Stimulated activated CD4-positive, alpha-beta T cell treated with anti-CD3 and anti-CD28 coated beads, Interleukin-2, amount 100 ng/mL, for 4 hours (primary cell): ENCODE data around the gene SYNRG.
"Not testable (repeated sequence)": the region's sequence is repeated elsewhere in the genome, so short reads cannot be mapped to it uniquely, and the experiment has no call there.

ENCODE experiments used
- DNase-seq: peaks from one replicate; pipeline ENCODE4 v3.0.0-alpha.2; 2020; ENCODE audit warnings: low read depth

Gene SYNRG

DNA sequence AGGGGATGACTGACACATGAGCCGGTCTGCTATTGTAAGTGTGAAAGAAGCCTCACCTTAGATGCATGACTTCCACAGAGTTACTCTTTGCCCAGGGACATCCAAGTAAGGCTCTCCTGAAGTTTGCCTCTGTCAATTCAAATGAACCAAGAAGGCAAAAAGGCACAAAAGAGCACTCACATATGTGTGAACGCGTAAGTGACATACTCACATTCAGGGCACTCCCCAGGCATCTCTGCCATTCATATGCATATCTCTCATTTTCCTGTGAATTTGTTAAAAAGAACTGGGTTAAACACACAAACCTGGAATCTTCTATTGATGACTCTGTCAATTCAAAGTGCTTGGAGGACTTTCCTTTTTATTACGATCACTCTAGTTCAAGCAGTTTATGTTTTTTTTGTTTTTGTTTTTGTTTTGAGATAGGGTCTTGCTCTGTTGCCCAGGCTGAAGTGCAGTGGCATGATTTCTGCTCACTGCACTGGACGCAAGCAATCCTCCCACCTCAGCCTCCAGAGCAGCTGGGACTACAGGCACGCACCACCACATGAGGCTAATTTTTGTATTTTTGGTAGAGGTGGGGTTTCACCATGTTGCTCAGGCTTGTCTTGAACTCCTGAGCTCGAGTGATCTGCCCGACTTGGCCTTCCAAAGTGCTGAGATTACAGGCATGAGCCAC is 70.1 kb downstream of the SYNRG start:
- DNase-seq = no peak

DNA sequence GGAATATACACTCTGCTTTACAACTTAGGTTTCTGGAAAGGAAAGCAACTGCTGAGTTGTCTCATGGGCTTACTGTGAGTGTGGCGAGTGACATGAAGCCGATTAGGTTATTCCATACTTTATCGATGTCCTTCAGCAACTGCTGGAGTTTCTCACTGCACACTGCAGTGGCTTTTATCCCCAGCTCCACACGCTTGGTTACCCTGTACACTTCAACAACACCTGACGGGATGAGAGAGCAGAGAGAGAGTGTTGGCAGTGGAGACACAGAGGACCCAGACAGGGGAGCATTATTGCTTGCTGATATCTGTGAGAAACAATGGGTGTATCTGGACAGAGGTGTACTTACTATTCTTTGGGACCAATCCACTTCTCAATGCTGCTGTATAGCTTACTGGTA is 73.3 kb downstream of the SYNRG start:
- DNase-seq = no peak

DNA sequence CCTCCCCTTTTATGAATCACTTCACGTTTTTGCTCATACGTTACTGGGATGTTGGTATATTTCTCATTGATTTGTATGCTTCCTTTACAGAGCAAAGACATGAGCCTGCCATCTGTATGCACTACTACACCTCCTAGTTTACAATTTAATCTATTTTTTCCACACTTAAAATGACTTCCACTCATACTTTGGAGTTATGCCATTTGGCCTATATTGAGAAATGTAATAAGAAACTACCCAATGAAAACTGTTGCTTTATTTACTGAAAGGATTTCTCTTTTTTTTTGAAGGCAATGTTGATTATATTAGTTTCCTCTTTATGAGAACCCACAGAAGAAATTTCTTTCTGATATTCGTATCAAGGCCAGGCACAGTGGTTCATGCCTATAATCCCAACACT is 76.5 kb downstream of the SYNRG start:
- no peak for DNase-seq

DNA sequence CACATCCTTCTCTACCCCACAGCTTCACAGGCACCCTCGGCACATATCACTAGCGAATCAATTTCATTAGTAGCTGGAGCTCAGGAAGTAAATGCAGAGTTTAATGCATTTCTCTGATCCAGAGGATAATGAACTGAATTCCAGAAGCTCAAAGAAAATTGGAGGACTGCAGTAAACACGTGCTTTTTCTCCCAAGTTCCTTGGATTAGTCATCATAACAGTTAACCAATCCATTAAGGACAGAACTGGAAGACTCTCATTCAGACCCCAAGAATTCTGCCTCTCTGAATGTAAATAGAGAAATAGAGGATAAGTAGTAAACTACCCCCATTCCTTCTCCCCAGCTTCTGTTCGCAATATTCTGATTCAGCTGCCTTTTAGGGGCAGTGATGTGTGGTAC is 78.8 kb downstream of the SYNRG start:
- no peak for DNase-seq

DNA sequence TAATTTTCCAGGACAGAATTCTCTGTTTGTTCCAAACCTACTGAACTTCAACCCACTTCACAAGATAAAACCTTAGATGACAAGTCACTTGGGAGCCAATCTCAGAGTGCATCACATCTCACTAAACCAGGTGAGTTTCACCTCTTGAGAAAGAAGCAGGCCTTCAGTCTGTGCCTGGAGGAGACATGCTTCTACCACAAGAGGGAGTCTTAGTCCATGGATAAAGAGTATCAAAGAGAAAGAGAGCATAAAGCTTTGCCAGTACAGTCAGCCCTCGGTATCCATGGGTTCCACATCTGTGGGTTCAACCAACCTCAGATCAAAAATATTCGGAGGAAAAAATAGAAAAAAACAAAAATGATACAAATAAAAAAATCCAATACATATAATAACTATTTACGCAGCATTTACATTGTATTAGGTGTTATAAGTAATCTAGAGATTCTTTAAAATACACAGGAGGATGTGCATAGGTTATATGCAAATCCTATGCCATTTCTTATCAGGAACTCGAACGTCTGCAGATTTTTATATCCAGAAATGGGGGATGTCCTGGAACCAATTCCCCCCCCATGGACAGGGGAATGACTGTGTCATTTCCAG is 81.9 kb downstream of the SYNRG start:
- peak; percentile 6 for DNase-seq

DNA sequence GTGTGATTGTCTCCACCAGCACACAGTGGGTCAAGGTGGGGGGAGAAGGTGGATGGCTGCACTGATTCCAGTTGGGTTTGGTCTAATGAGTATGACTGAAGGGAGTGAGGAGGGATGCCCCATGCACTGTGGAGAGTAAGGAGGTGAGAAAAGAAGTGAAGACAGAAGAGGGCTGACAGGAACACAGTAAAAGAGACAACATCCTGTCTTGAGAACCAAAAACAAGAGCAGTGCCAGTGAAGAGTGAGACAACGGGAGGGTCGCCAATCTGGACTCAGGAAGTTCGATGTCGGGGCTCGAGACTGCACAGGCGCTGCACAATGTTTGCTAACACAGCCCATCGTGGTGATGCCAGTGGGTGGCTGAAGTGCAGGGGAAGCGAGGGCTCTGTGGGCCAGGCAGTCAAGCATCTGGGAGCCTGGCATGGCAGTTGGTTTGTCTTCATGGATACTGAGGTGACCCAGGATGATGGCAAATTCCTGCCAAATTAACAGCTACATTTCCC is 85.5 kb downstream of the SYNRG start:
- DNase-seq = no peak

DNA sequence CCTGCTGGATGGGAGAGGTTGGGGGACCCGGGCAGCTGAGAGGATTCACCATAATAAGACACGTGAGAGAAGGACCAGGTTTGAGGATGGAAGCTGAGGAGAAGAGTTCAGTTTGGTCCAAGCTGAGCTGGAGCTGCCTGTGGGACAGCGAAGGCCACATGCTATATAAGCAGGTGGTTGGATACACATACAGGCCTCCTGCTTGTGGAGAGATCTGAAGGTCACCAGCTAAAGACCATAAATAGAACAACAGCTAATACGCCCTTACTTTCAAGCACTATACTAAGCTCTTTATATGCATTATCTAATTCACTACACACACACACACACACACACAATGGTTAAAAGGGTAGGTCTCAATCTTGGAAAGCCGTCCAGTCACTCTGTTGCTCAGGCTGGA is 87.4 kb downstream of the SYNRG start:
- no peak for DNase-seq

DNA sequence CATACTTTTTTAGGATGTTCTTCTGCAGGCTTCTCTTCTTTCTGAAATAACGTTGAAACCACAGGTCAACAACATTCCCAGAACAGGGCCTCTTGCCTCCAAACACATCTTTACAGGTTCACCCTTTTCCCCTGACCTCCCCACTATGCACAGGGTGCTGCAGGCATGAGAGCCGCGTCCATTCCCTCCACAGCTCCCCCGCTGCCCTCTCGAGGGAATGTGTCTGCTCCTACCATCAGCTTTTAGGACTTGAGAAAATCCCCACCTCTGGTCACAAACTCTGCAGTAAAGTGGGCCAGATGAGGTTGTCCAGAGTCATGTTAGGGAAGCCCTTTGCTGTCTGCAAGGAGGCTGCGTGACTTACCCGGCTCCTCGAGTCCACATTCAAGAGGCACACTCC is 89.0 kb downstream of the SYNRG start:
- DNase-seq = no peak

DNA sequence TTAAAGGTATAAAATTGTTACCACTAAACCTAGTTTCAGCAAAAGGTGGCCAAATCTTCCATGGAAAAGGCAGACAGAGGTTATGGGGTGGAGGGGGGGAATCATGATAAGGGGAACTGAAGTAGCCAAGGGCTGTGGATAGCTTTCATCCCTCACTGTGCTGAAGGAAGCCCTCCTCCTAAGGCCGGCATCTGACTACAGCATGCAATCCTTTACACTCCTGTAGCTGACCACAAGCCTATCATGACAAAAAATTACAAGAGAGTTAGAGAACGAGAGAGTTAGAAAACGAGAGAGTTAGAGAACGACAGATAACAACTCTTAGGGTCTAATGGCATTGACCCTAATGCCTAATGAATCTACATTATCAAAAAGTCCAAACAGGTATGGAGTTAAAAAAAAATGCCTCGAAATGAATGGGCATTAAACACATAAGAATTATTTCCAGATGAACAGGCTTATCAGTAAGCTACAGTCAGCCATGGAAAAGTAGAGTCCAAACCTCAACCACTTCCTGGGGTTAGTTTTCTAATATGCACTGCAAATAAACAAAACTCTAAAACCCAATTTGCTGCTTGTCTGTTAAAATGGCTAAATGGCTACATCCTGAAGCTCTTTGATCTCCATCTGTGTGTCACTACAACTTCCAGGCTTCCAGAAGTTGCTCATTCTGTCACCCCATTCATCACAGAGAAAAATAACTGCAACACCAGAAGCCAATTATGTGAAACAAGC is 89.8 kb downstream of the SYNRG start:
- no peak for DNase-seq

DNA sequence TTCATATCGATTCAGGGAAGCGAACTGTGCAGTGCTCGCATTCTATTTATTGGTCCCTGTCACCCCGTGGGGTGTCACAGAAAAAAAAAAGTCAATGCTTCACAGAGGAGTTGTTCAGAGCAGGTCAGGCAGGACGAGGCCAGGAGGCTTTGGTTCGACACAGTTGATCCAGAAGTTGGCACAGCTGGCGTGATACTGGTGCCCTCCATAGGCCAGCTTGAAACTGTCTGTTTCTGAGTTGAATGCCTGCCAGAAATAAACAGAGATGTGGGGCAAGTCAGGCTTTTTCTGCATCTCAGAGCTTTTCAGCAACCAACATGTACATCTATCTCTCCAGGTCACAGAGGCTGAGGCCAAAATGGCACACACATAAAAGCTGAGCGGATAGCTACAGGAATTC is 90.4 kb downstream of the SYNRG start:
- DNase-seq = no peak

DNA sequence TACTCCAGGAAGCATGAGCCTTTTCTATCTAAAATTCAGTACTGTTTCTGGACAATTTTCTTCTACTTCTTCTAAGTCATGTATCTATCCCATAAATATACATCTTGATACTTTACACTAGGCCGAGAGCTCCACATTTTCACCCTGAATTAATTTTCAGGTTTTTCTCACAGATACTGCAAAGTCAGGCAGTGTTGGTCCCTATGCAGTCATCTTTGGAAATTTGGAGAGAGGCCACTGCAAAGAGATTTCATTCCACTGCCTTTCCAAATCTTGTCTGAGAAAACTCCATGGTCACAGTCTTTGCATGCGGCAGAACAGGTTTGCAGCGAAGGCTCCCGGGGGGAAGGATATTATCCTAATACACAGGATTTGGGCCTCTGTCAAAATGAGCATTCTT is 91.3 kb downstream of the SYNRG start:
- no peak for DNase-seq

DNA sequence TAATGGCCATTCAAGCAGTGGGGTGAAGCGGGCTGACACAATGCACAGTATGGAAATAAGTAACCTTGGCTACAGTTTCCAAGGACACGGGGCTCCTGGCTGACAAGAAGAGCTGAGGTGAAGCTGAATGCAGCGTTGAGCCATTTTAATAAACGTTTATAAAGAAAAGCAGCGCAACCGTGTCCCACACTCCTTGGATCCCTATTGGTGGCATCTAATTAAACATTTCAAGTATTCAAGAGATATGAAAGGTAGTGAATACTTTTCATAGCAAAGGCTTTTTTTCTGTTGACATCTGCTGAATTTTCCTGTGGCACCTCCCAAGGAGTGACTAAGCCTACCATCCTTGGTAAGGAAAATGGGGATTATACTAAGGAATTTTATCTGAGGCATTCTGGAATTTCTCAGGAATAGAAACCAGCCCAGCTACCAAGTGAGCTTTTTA is 93.1 kb downstream of the SYNRG start:
- no peak for DNase-seq

DNA sequence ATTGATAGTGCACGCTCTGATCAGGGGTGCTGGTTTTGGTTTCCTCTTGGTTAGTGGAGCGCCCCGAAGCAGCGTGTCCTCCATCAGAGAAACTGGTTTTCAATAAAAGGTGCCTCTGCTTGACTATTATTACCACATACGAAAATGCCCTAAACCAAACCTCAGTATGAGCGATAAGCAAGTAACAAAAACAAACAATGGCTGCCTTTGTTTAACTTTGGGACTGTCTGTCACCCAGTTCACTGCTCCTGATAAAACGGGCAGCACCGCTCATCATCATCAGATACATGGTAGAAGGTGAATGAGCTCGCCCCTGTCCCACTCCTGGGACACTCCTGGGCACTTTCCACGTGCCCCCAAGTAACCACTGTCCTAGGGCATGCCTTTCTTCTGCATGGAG is 95.5 kb downstream of the SYNRG start:
- DNase-seq = no peak

DNA sequence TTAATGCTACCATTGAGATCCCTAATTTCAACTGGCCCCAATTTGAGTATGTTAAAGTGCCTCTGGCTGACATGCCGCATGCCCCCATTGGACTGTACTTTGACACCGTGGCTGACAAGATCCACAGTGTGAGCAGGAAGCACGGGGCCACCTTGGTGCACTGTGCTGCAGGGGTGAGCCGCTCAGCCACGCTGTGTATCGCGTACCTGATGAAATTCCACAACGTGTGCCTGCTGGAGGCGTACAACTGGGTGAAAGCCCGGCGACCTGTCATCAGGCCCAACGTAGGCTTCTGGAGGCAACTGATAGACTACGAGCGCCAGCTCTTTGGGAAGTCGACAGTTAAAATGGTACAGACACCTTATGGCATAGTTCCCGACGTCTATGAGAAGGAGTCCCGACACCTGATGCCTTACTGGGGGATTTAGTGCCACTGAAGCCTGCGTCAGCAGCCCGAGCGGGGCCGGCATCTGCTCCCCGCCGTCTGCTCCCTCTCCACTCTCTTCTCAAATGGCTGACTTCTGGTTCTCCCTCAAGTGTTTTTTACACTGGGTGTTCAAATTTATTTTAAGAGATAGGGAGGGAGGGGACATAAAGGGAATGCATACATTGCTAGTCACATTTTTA is 96.7 kb downstream of the SYNRG start:
- no peak for DNase-seq

DNA sequence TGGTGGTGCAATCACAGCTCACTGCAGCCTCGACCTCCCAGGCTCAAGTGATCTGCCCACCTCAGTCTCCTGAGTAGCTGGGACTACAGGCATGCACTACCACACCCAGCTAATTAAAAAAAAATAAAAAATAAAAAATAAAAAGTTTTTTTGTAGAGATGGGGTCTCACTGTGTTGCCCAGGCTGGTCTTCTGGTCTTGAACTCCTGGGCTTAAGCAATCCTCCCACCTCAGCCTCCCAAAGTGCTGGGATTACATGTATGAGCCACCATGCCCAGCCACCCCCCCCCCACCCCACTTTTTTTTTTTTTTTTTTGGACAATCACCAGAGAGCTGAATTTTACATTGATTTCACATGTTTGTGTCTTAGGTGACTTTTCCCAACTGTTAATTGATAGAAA is 97.6 kb downstream of the SYNRG start:
- DNase-seq = not testable (repeated sequence)

DNA sequence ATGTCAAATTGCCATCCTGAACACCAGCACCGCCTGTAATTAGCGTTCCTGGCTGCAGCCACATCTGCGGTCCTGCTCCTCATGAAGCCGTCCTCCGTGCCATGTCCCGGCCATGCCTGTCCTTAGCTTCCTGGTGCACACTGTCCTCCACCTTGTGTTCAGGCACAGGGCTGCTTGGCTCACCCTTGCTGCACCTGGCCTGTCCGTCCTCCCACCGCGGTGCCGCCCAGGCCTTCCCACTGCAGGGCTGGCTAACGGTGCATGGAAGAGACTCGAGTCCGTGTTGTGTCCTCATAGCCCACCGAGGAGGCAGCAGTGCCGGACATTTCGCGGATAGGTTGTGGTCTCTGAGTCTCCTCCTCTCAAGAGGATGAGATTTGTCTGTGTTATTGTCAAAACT is 99.2 kb downstream of the SYNRG start:
- DNase-seq = no peak

DNA sequence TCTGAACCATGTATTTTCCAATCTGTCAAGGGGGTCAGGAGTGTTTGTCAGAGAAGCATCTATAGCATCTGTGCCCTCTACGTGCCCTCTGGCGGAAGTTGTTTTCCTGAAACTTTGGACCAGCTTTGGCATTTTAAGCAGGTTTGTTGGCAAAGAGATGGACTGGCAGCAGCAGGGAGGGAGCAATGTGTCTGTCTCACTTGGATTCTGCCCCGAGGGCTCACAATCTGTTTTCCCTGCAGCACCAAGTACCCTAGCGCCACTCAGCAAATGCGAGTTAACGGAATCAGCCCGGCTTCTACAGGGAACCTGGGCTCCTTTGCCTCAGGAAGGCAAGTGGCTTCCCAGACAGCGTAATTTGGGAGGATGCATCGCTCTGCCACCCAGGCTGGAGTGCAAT is 102.1 kb downstream of the SYNRG start:
- DNase-seq = no peak

DNA sequence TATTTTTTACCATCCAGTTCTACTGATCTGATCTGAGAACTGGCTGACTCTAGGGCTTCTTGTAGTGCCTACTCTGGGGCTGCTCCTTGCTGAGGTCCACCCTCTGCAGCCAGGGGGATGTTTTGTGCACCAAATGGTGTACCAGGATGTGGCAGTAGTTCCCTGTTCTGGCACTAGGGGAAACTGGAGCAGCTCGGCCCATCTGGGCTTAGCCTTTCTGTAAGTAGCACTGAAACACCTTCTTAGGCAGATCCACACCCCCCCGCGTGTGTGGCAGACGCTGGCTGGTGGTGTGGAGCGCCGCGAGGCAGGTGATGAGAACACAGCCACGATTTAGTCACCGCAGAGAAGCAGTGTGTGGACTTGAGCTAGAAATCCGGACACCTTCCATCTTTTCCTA is 102.5 kb downstream of the SYNRG start:
- DNase-seq = no peak

DNA sequence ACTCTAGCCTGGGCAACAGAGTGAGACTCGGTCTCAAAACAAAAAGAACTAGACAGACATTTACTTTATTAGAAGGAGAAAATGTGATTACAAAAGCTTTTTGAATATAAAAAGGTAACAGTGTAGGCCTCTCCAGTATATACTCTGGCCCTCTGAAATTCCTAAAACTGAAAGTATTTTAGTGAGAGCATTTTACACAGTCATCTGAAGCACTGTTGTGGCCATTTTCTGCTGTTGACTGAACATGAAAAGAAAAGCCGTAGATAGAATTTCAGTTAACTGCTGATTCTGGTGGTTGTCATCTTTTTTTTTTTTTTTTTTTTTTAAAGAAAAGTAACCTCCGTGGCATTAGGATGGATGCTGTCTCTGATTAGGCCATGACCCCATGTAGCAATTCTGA is 103.9 kb downstream of the SYNRG start:
- no peak for DNase-seq

DNA sequence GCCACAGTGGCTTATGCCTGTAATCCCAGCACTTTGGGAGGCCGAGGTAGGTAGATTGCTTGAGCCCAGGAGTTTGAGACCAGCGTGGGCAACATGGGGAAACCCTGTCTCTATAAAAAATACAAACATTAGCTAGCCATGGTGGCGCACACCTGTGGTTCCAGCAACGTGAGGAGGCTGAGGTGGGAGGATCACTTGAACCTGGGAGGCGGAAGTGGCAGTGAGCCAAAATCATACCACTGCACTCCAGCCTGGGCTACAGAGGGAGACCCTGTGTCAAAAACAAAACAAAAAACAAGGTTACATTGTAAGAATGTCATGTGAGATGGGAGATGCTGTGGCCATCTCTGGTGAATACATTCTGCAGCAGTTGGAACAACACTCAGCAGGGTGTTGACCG is 106.1 kb downstream of the SYNRG start:
- DNase-seq = no peak

DNA sequence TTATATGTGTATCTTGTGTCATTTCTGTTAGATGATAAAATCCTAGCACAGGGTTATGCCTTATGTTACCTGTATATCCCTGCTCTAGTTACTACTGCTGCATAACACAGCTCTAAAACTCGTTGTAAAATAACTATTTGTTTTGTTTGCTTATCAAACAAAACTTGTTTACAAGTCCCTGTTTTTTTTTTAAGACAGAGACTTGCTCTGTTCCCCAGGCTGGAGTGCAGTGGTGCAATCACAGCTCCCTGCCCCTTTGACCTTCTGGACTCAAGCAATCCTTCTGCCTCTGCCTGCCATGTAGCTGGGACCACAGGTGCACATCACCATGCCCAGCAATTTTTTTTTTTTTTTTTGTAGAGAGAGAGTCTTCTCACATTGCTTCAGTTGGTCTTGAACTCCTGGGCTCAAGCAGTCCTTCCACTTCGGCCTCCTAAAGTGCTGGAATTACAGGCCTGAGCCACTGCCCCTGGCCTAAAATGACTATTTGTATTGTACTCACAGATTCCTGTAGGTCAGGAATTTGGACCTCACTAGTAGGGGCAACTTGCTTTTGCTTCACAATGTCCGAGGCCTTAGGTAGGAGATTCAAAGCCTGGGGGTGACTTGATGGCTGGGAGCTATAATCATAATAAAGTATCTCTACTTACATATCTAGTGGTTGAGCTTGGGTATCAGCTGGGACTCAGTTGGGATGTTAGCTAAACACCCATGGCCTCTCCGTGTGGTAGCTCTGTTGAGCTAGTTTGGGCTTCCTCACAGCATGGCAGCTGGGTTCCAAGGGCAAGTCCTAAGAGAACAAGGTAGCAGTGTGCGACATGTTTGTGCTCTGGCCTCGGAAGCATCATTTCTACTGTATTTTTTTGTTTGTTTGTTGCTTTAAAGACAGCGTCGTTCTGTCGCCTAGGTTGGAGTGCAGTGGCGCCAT is 106.9 kb downstream of the SYNRG start:
- DNase-seq = no peak

DNA sequence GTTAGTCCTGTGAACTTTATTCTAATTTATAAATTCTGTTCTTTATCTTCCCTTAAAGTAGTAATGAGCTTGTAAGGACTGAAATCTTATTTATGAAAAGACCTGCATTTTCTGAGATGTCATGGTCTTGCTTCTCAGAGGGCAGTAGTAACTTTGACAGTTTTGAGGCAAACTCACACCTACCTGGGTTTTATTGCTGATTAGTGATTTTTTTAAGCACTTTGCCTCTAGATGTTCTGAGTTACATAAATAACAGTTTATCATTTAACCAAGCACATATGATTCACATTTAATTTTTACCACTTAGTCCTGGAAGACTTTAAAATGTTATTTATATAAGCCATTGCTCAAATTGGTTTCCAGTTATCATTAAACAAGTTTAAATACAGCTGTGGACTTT is 108.8 kb downstream of the SYNRG start:
- no peak for DNase-seq
